CD4-positive, alpha-beta T cell (primary cell): Measurements from ENCODE around the gene WWOX. TPM values are rescaled to one million over a fixed set of nuclear protein-coding genes. Genes with fewer than 3 reads are reported as not detected.

Source experiments
- ATAC-seq: fragments of 200-7000 bp; cut with Tn5 transposase; one replicate; pipeline ENCODE4 v1.10.0; 2022; ENCODE audit warnings: mild to moderate bottlenecking; ENCODE audit not compliant: poor library complexity
- CTCF ChIA-PET: fragments of 350-600 bp; sonication (Branson Sonifier 250); formaldehyde crosslinking; loops from one replicate; lab custom pipeline; 2021; ENCODE audit warnings: antibody characterized with exemption, inconsistent platforms; lab: Charles Lee
- POLR2A ChIA-PET: fragments of 350-600 bp; sonication (Branson Sonifier 250); formaldehyde crosslinking; loops from one replicate; lab custom pipeline; 2021; ENCODE audit warnings: antibody characterized with exemption, inconsistent platforms; lab: Charles Lee
- DNase-seq, 14 experiments: peaks; one replicate each; pipeline ENCODE4 v3.0.0-alpha.2; 2013 to 2020; ENCODE audit warnings: mixed read lengths in 2 of 14
- H3K27ac ChIP-seq, 2 donors: one replicate each; pipeline versions ENCODE4 v1.5.1 to v1.7.0; 2013; ENCODE audit warnings: low read length in 2 of 2, low read depth in 1 of 2, mild to moderate bottlenecking in 1 of 2
- H3K27me3 ChIP-seq, 2 experiments: 1 replicate in 1 of 2; 2 replicates in 1 of 2; pipeline versions ENCODE4 v1.6.1 to v1.7.0; 2013; ENCODE audit warnings: low read length in 2 of 2, control low read depth in 1 of 2, mild to moderate bottlenecking in 1 of 2, moderate library complexity in 1 of 2; ENCODE audit not compliant: insufficient read depth in 2 of 2, control insufficient read depth in 1 of 2
- H3K36me3 ChIP-seq: one replicate; pipeline ENCODE4 v1.6.1; 2013; ENCODE audit warnings: low read length, control low read depth; ENCODE audit not compliant: insufficient read depth
- H3K4me1 ChIP-seq: one replicate; pipeline ENCODE4 v1.6.1; 2013; ENCODE audit warnings: low read length, control low read depth; ENCODE audit not compliant: insufficient read depth
- H3K4me3 ChIP-seq: one replicate; pipeline ENCODE4 v1.5.1; 2013; ENCODE audit warnings: mild to moderate bottlenecking, low read length, moderate library complexity
- H3K9me3 ChIP-seq, 2 experiments: 1 replicate in 1 of 2; 2 replicates in 1 of 2; pipeline versions ENCODE4 v1.6.1 to v1.7.0; 2013; ENCODE audit warnings: low read length in 2 of 2, mild to moderate bottlenecking in 2 of 2, control low read depth in 1 of 2, moderate library complexity in 1 of 2; ENCODE audit not compliant: control insufficient read depth in 1 of 2, insufficient read depth in 1 of 2
- H3K27ac Mint-ChIP-seq: one replicate; pipeline ENCODE4 v1.8.0; 2020; ENCODE audit warnings: mixed read lengths
- H3K27me3 Mint-ChIP-seq: one replicate; pipeline ENCODE4 v1.8.0; 2021; ENCODE audit warnings: mixed read lengths
- H3K36me3 Mint-ChIP-seq: one replicate; pipeline ENCODE4 v1.8.0; 2021; ENCODE audit warnings: low read depth, mixed read lengths
- H3K4me1 Mint-ChIP-seq: one replicate; pipeline ENCODE4 v1.8.0; 2021; ENCODE audit warnings: low read depth, mixed read lengths
- H3K4me3 Mint-ChIP-seq: one replicate; pipeline ENCODE4 v1.8.0; 2020; ENCODE audit warnings: mild to moderate bottlenecking, mixed read lengths
- H3K9me3 Mint-ChIP-seq: one replicate; pipeline ENCODE4 v1.8.0; 2020; ENCODE audit warnings: mixed read lengths
- intact Hi-C, 2 experiments: fragments of 100-400 bp; cut with DNase I in 1 of 2; cut with micrococcal nuclease in 1 of 2; formaldehyde crosslinking; loops; one replicate each; pipeline versions ENCODE4 v1.15.1 to v1.9.0; 2023 to 2025; cut with DNase I, micrococcal nuclease
- total RNA-seq, 174 experiments: library from RNA in 2 of 174; stranded (reverse) in 2 of 174; gene quantifications; one replicate each; pipeline ENCODE4 v1.2.3 and lab custom pipeline; 2021 to 2026
- TF ChIP-seq, protein P1 (sequence below): fragments of 200-600 bp; IDR thresholded peaks from one replicate; pipeline ENCODE4 v1.8.0; 2022; ENCODE audit warnings: antibody characterized with exemption, mild to moderate bottlenecking

WWOX gene
- total RNA-seq, 2 experiments from 2014 or later, result 19.3 to 21.7 TPM

DNA sequence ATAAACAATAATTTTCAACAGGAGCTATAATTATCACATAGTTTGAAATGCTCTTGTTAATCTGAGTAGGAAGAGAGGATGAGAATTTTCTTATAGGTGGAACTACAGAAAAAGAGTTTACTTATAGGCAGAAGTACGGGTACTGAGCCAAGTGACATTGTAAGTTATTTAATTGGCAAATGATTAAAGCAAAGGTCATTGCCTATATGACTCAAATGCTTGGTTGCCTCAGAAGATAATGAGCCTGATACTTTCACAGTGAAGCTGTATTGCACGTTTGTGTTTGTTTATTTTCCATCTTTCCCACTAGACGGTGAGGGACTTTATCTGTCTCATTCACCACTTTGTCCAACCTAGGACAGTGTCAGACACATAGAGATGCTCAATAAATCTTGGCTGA, 751.8 kb downstream of the WWOX start:
- CTCF ChIA-PET, result no interaction called here
- no peaks in the 10 kb centered on the region for H3K27me3 ChIP-seq
- DNase-seq (no peak), ATAC-seq (no peak)
- intact Hi-C loops, result no loop called here
- H3K27ac ChIP-seq, result no peak overlapping the region
- no peaks in the 10 kb centered on the region for H3K9me3 ChIP-seq
- no peaks in the 10 kb centered on the region for H3K4me1 ChIP-seq
- no peak overlapping the region for H3K4me3 Mint-ChIP-seq
- H3K4me1 Mint-ChIP-seq, result no peaks in the 10 kb centered on the region
- H3K9me3 Mint-ChIP-seq, result no peaks in the 10 kb centered on the region
- POLR2A ChIA-PET, result no interaction called here
- no peaks in the 10 kb centered on the region for H3K36me3 ChIP-seq
- no peak overlapping the region for H3K4me3 ChIP-seq
- no peaks in the 10 kb centered on the region for H3K27me3 Mint-ChIP-seq
- TF ChIP-seq, protein P1, sequence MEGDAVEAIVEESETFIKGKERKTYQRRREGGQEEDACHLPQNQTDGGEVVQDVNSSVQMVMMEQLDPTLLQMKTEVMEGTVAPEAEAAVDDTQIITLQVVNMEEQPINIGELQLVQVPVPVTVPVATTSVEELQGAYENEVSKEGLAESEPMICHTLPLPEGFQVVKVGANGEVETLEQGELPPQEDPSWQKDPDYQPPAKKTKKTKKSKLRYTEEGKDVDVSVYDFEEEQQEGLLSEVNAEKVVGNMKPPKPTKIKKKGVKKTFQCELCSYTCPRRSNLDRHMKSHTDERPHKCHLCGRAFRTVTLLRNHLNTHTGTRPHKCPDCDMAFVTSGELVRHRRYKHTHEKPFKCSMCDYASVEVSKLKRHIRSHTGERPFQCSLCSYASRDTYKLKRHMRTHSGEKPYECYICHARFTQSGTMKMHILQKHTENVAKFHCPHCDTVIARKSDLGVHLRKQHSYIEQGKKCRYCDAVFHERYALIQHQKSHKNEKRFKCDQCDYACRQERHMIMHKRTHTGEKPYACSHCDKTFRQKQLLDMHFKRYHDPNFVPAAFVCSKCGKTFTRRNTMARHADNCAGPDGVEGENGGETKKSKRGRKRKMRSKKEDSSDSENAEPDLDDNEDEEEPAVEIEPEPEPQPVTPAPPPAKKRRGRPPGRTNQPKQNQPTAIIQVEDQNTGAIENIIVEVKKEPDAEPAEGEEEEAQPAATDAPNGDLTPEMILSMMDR, result no peak
- no peak overlapping the region for H3K27ac Mint-ChIP-seq
- no peaks in the 10 kb centered on the region for H3K36me3 Mint-ChIP-seq

DNA sequence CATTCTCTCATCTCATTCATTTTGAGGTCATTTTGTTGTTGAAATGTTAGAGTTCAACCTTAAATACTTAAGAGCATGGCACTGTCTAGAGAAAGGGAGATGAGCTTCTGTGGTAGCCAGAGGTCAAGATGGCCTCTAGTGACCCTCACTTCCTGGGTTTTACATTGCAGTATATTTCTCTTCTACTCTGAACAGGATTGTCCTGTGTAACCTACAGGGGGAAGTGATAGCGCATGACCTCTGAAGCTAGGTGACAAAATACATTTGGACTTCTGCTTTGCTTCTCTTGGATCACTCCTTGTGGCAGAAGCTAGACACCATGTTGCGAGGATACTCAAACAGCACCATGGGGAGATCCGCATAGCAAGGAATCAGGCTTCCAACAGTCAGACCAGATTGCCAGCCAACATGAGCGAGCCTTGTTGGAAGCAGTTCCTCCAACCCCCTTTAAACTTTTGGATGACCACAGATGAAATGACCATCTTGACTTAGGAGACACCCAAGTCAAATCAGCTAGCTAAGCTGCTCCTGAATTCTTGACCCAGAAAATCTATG, 752.7 kb downstream of the WWOX start:
- ChIA-PET CTCF (no interaction called here), POLR2A (no interaction called here)
- Mint-ChIP-seq H3K36me3 (no peaks in the 10 kb centered on the region), H3K27ac (no peak overlapping the region), H3K27me3 (no peaks in the 10 kb centered on the region), H3K4me3 (no peak overlapping the region), H3K4me1 (no peaks in the 10 kb centered on the region), H3K9me3 (no peaks in the 10 kb centered on the region)
- Histone ChIP-seq H3K4me1 (no peaks in the 10 kb centered on the region), H3K9me3 (no peaks in the 10 kb centered on the region), H3K27ac (no peak overlapping the region), H3K36me3 (no peaks in the 10 kb centered on the region), H3K27me3 (no peaks in the 10 kb centered on the region), H3K4me3 (no peak overlapping the region)
- intact Hi-C loops, result no loop called here
- TF ChIP-seq, protein P1, result no peak
- ATAC-seq (no peak), DNase-seq (no peak)

DNA sequence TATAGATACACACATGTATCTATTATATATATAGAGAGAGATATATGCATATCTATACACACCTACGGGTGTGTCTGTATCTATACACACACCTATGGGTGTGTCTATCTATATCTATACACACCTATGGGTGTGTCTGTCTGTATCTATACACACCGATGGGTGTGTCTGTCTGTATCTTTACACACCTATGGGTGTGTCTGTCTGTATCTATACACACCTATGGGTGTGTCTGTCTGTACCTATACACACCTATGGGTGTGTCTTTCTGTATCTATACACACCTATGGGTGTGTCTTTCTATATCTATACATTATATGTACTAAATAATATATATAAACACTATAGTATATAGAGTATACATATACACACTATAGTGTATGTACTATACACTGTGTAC, 762.6 kb downstream of the WWOX start:
- TF ChIP-seq, protein P1, result no peak
- no peaks in the 10 kb centered on the region for H3K27me3 ChIP-seq
- H3K27ac Mint-ChIP-seq, result no peak overlapping the region
- H3K4me3 Mint-ChIP-seq, result no peak overlapping the region
- ChIA-PET POLR2A (no interaction called here), CTCF (no interaction called here)
- H3K4me1 Mint-ChIP-seq, result no peaks in the 10 kb centered on the region
- DNase-seq, result no peak
- H3K27me3 Mint-ChIP-seq, result no peaks in the 10 kb centered on the region
- ATAC-seq, result no peak
- no peaks in the 10 kb centered on the region for H3K36me3 Mint-ChIP-seq
- H3K4me1 ChIP-seq, result no peaks in the 10 kb centered on the region
- intact Hi-C loops, result no loop called here
- H3K36me3 ChIP-seq, result no peaks in the 10 kb centered on the region
- no peaks in the 10 kb centered on the region for H3K9me3 ChIP-seq
- no peak overlapping the region for H3K4me3 ChIP-seq
- no peaks in the 10 kb centered on the region for H3K9me3 Mint-ChIP-seq
- no peak overlapping the region for H3K27ac ChIP-seq
